CD4-positive, alpha-beta T cell treated with Interferon gamma for 1 hour (primary cell): ENCODE data around the gene ZMYND12.
A peak's percentile ranks its signal among the peaks of the same experiment; 100 is the strongest.

Experiments used
- DNase-seq: peaks from one replicate; pipeline ENCODE4 v3.0.0-alpha.2; 2020

ZMYND12 gene

DNA sequence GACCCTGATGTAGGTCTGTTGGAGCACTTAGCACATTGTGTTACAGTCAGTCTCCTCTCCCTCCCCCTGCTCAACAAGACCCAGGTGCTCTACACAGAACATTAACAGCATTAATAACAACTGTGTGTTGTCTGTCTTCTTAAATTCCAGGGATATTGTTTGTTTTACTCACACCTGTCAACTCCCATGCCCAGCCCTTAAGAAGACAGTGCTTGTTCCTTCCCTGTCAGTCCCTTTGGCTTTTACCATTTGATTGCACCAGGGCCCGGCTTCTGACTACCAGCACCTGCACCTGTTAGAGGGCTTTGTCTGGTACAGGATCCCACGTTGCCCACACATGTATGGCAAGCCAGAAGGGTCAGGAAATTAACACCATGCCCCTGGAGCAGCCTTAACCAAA is 63.6 kb downstream of the ZMYND12 start:
- no peak for DNase-seq

DNA sequence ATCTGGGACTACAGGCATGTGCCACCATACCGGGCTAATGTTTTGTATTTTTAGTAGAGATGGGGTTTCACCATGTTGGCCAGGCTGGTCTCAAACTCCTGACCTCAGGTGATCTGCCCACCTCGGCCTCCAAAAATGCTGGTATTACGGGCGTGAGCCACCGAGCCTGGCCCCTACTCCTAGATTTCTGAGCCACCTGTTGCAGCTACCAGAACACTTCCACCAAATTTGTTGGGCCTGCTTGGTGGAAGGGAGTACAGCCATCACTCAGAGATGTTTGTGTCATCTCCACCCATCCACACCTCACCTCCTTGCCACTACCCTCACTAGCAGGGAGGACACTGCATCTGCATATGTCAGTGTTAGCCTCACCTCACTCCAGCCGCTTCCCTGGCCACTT is 69.8 kb downstream of the ZMYND12 start:
- no peak for DNase-seq

DNA sequence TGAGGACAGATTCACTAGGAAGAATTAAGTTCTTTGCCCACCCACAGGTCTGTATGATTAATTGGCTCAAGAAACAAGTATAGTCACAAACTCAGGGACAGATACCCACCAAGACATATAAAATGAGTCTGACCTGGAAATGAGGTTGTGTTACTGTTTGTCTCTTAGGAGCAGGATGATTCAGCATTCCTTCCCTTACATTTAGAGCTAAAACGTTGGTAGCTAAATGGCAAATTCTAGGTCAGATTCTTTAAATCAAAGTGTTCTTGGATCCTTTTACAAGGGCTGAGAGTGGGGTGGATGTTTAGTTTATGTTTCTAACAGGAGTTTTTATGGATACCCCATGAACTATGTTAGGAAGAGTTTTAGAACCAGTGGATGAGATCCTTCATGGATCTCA is 70.5 kb downstream of the ZMYND12 start:
- DNase-seq = no peak

DNA sequence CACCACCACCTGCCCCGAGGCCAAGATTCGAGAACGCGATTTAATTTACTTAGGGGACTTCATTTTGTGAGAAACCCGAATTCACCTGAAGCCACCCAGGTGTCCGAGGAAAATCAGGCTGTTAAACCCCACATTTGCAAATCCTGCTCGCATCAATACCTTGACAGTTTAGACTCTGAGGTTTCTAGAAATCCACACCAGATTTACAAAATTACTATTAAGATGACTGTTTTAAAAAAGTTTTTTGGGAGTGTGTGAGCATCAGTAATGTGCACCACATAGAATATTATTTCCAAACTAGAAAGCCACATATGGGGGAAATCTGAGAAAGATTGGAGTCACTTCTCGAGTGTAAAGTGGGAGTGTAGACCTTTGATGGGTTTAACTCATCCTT is 74.5 kb downstream of the ZMYND12 start:
- DNase-seq = no peak

DNA sequence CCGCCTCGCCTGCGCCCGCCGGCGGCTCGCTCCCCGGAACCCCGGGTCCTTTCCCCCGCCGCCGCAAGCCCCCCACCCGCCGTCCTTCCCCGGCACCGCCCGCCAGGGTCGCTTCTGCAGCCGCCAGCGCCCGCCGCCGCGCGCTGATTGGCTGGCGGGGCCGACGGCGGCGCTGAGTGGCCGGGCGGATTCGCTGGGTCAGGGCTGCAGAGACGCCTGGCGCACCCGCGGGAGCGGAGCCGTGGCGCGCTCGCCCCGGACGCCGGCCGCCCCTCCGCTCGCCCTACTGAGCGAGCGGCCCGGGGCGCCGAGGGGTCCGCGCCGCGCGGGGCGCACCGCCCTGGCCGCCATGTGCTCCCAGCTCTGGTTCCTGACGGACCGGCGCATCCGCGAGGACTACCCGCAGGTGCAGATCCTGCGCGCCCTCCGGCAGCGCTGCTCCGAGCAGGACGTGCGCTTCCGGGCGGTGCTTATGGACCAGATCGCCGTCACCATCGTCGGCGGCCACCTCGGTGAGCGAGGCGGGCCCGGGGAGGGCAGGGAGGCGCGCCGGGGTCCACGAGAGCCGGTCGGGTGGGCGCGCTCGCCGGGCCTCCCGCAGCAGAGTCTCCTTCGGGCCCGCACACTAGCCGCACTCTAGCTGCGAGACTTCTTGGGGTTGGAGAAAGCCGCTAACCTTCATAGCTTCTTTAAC is 75.1 kb downstream of the ZMYND12 start, which contains the start of gene RIMKLA:
Gene RIMKLA, plus strand, starts transcription at position 207 of the 694 bp plus-strand sequence. Its CDS starts 143 bp downstream, at position 350.
- peak; percentile 32 for DNase-seq
